GM23248 (cell line): Measurements from ENCODE around the gene KIRREL1. TPM values are rescaled to one million over a fixed set of nuclear protein-coding genes. Genes with fewer than 3 reads are reported as not detected.

Experiments
- DNase-seq: peaks from one replicate; pipeline ENCODE4 v3.0.0-alpha.2; 2015
- H2AFZ ChIP-seq: fragments of 200-600 bp; sonication (generic); 2 replicates; pipeline ENCODE4 v1.6.1; 2016; ENCODE audit warnings: antibody characterized with exemption
- H3F3A ChIP-seq: fragments of 200-600 bp; sonication (generic); 2 replicates; pipeline ENCODE4 v1.6.1; 2016; ENCODE audit warnings: mild to moderate bottlenecking, antibody characterized with exemption, mixed run types; ENCODE audit not compliant: insufficient read depth
- H3K27ac ChIP-seq: fragments of 200-600 bp; sonication (generic); 2 replicates; pipeline ENCODE4 v1.5.1; 2016; ENCODE audit warnings: mild to moderate bottlenecking
- H3K27me3 ChIP-seq: fragments of 200-600 bp; sonication (generic); replicated peaks from 2 replicates; pipeline ENCODE4 v1.6.1; 2016; ENCODE audit warnings: mild to moderate bottlenecking; ENCODE audit not compliant: insufficient read depth
- H3K36me3 ChIP-seq: fragments of 200-600 bp; sonication (generic); 2 replicates; pipeline ENCODE4 v1.6.1; 2016; ENCODE audit warnings: low read depth, mild to moderate bottlenecking
- H3K4me1 ChIP-seq: fragments of 200-600 bp; sonication (generic); 2 replicates; pipeline ENCODE4 v1.6.1; 2016; ENCODE audit warnings: mild to moderate bottlenecking; ENCODE audit not compliant: insufficient read depth
- H3K4me2 ChIP-seq: fragments of 200-600 bp; sonication (generic); one replicate; pipeline ENCODE4 v1.6.1; 2016; ENCODE audit warnings: mild to moderate bottlenecking; ENCODE audit not compliant: unreplicated experiment
- H3K4me3 ChIP-seq: fragments of 200-600 bp; sonication (generic); 2 replicates; pipeline ENCODE4 v1.5.1; 2016; ENCODE audit warnings: mild to moderate bottlenecking
- H3K79me2 ChIP-seq: fragments of 200-600 bp; sonication (generic); 2 replicates; pipeline ENCODE4 v1.6.1; 2016; ENCODE audit warnings: mild to moderate bottlenecking; ENCODE audit not compliant: insufficient read depth
- H3K9ac ChIP-seq: fragments of 200-600 bp; sonication (generic); 2 replicates; pipeline ENCODE4 v1.6.1; 2016; ENCODE audit warnings: mild to moderate bottlenecking
- H3K9me2 ChIP-seq: fragments of 200-600 bp; sonication (generic); 2 replicates; pipeline ENCODE4 v1.6.1; 2016; ENCODE audit warnings: mixed run types, mild to moderate bottlenecking, moderate library complexity; ENCODE audit not compliant: insufficient read depth
- H3K9me3 ChIP-seq: fragments of 200-600 bp; sonication (generic); one replicate; pipeline ENCODE4 v1.6.1; 2017; ENCODE audit warnings: low read depth
- H4K20me1 ChIP-seq: fragments of 200-600 bp; sonication (generic); 2 replicates; pipeline ENCODE4 v1.6.0; 2016; ENCODE audit not compliant: insufficient read depth
- EZH2 ChIP-seq: fragments of 200-600 bp; sonication (generic); IDR thresholded peaks from 2 replicates; pipeline ENCODE4 v1.6.1; 2018; ENCODE audit warnings: antibody characterized with exemption, mild to moderate bottlenecking; ENCODE audit not compliant: insufficient read depth, poor library complexity, severe bottlenecking
- EZH2phosphoT487 ChIP-seq: fragments of 200-600 bp; sonication (generic); IDR thresholded peaks from 2 replicates; pipeline ENCODE4 v1.6.1; 2018; ENCODE audit warnings: antibody characterized with exemption, moderate library complexity, mild to moderate bottlenecking, low read depth; ENCODE audit not compliant: insufficient read depth
- WGBS, 2 experiments: methylation state at CpG; one replicate each; pipeline ENCODE4 v1.1.6; 2015 to 2017; ENCODE audit warnings: low lambda C conversion rate in 2 of 2, low coverage in 1 of 2; ENCODE audit errors: missing lambda C conversion rate in 2 of 2; 5-methylcytosine and 5-hydroxymethylcytosine counted together
- in situ Hi-C: fragments of 300-500 bp; cut with MboI; formaldehyde crosslinking; loops from 2 replicates; pipeline ENCODE4 v1.15.0; 2020
- polyA plus RNA-seq: library from polyadenylated mRNA; unstranded; fragments of >200 nt; fragmentation: Nextera tagmentation; extraction: Ambion mirVana; gene quantifications from 2 replicates; pipeline ENCODE4 v1.2.1, GENCODE V29; 2016
- total RNA-seq: library from RNA; depleted of rRNA; stranded (reverse); fragments of >200 nt; shearing (Covaris generic); gene quantifications from 2 replicates; pipeline ENCODE4 v1.2.3, GENCODE V29; 2014

Gene KIRREL1
- total and polyA plus RNA-seq, 2 experiments from 2014 or later, result 33.7 to 108 TPM

GRCh38 chr1:158101455-158101854 is 108.0 kb downstream of the KIRREL1 start:
- 100% methylated on average over 2 of the region's 2 CpGs for WGBS, 2 experiments
- H3K9me3 ChIP-seq, result no peaks in the 10 kb centered on the region
- TF ChIP-seq EZH2, result no peak
- no peak for TF ChIP-seq EZH2phosphoT487
- H3K4me1 ChIP-seq, result peaks cover 16% of the 10 kb centered on the region; the same call in 1 of the 2 replicates
- peaks cover 6% of the 10 kb centered on the region; the same call in 1 of the 2 replicates for H3K36me3 ChIP-seq
- no peaks in the 10 kb centered on the region for H3K9me2 ChIP-seq
- no peaks in the 10 kb centered on the region for H4K20me1 ChIP-seq
- H3K27ac ChIP-seq, result no peak overlapping the region
- H3K9ac ChIP-seq, result no peak overlapping the region
- H3K4me2 ChIP-seq, result no peak overlapping the region
- no peak overlapping the region for H3K4me3 ChIP-seq
- no peaks in the 10 kb centered on the region for H3K79me2 ChIP-seq
- H3F3A ChIP-seq, result peaks cover 17% of the 10 kb centered on the region; the same call in 1 of the 2 replicates
- H3K27me3 ChIP-seq, result no peaks in the 10 kb centered on the region
- H2AFZ ChIP-seq, result no peak overlapping the region
- in situ Hi-C loops, result no loop called here
- peak; percentile 34 for DNase-seq

GRCh38 chr1:158101927-158102326 is 108.5 kb downstream of the KIRREL1 start:
- 0 to 3% methylated on average over 1 of the region's 1 CpG for WGBS, 2 experiments
- TF ChIP-seq EZH2phosphoT487 (no peak), EZH2 (no peak)
- H3K79me2 ChIP-seq, result no peaks in the 10 kb centered on the region
- in situ Hi-C loops, result no loop called here
- H3F3A ChIP-seq, result peaks cover 17% of the 10 kb centered on the region; the same call in 1 of the 2 replicates
- no peaks in the 10 kb centered on the region for H3K9me2 ChIP-seq
- no peak overlapping the region for H3K27ac ChIP-seq
- no peak overlapping the region for H3K4me2 ChIP-seq
- H3K9ac ChIP-seq, result no peak overlapping the region
- H3K36me3 ChIP-seq, result peaks cover 4% of the 10 kb centered on the region; the same call in 1 of the 2 replicates
- H3K9me3 ChIP-seq, result no peaks in the 10 kb centered on the region
- no peaks in the 10 kb centered on the region for H4K20me1 ChIP-seq
- no peak overlapping the region for H2AFZ ChIP-seq
- H3K27me3 ChIP-seq, result no peaks in the 10 kb centered on the region
- H3K4me1 ChIP-seq, result peaks cover 16% of the 10 kb centered on the region; the same call in 1 of the 2 replicates
- H3K4me3 ChIP-seq, result no peak overlapping the region
- DNase-seq, result peak; percentile 59

- Histone ChIP-seq H3K4me1 (peaks cover 16% of the 10 kb centered on the region; the same call in 1 of the 2 replicates), H2AFZ (no peak overlapping the region), H3F3A (peaks cover 17% of the 10 kb centered on the region; the same call in 1 of the 2 replicates), H3K36me3 (no peaks in the 10 kb centered on the region), H3K79me2 (no peaks in the 10 kb centered on the region), H4K20me1 (no peaks in the 10 kb centered on the region), H3K9me3 (no peaks in the 10 kb centered on the region), H3K9ac (no peak overlapping the region), H3K27ac (no peak overlapping the region), H3K9me2 (no peaks in the 10 kb centered on the region), H3K27me3 (no peaks in the 10 kb centered on the region), H3K4me2 (no peak overlapping the region), H3K4me3 (no peak overlapping the region)
- no peak for DNase-seq
- in situ Hi-C loops, result no loop called here
- WGBS, 2 experiments, result 36 to 45% methylated on average over 6 of the region's 6 CpGs
- TF ChIP-seq EZH2phosphoT487, result no peak
- TF ChIP-seq EZH2, result no peak
Measured at GRCh38 chr1:158102881-158103674, 109.6 kb downstream of the KIRREL1 start.

- Histone ChIP-seq H3F3A (peaks cover 17% of the 10 kb centered on the region; the same call in 1 of the 2 replicates), H2AFZ (no peak overlapping the region), H3K4me3 (no peak overlapping the region), H3K27me3 (no peaks in the 10 kb centered on the region), H3K27ac (no peak overlapping the region), H3K4me1 (peaks cover 16% of the 10 kb centered on the region; the same call in 1 of the 2 replicates), H3K36me3 (no peaks in the 10 kb centered on the region), H3K79me2 (no peaks in the 10 kb centered on the region), H3K9me3 (no peaks in the 10 kb centered on the region), H3K4me2 (no peak overlapping the region), H3K9me2 (no peaks in the 10 kb centered on the region), H4K20me1 (no peaks in the 10 kb centered on the region), H3K9ac (no peak overlapping the region)
- DNase-seq, result no peak
- WGBS, 2 experiments, result 5 to 15% methylated on average over 5 of the region's 5 CpGs
- no peak for TF ChIP-seq EZH2phosphoT487
- in situ Hi-C loops, result no loop called here
Measured at GRCh38 chr1:158103861-158104522, 110.5 kb downstream of the KIRREL1 start.
